GM23338 (cell line): ENCODE results near the gene NHS. TPM values are rescaled to one million over a fixed set of nuclear protein-coding genes. Genes with fewer than 3 reads are reported as not detected.
A peak's percentile ranks its signal among the peaks of the same experiment; 100 is the strongest.

ENCODE experiments used
- ATAC-seq: fragments of 200-7000 bp; cut with Tn5 transposase; 3 replicates; pipeline ENCODE4 v1.9.1; 2020
- DNase-seq: peaks from one replicate; pipeline ENCODE4 v3.0.0-alpha.2; 2015; ENCODE audit warnings: low spot score
- H2AFZ ChIP-seq: fragments of 200-600 bp; sonication (generic); 2 replicates; pipeline ENCODE4 v1.8.0; 2016; ENCODE audit warnings: antibody characterized with exemption, mild to moderate bottlenecking, moderate library complexity
- H3F3A ChIP-seq: fragments of 200-600 bp; sonication (generic); replicated peaks from 2 replicates; pipeline ENCODE4 v1.8.0; 2017; ENCODE audit warnings: antibody characterized with exemption, mixed run types, low read depth
- H3K27ac ChIP-seq: fragments of 200-600 bp; sonication (generic); 2 replicates; pipeline ENCODE4 v1.6.1; 2016; ENCODE audit warnings: low read depth
- H3K27me3 ChIP-seq: fragments of 200-600 bp; sonication (generic); 2 replicates; pipeline ENCODE4 v1.8.0; 2016; ENCODE audit warnings: mild to moderate bottlenecking, mixed run types, moderate library complexity; ENCODE audit not compliant: insufficient read depth
- H3K36me3 ChIP-seq: fragments of 200-600 bp; sonication (generic); 2 replicates; pipeline ENCODE4 v1.8.0; 2016; ENCODE audit warnings: mild to moderate bottlenecking; ENCODE audit not compliant: insufficient read depth
- H3K4me1 ChIP-seq: fragments of 200-600 bp; sonication (generic); 2 replicates; pipeline ENCODE4 v1.8.0; 2016; ENCODE audit warnings: mild to moderate bottlenecking, moderate library complexity; ENCODE audit not compliant: insufficient read depth
- H3K4me2 ChIP-seq: fragments of 200-600 bp; sonication (generic); 2 replicates; pipeline ENCODE4 v1.7.1; 2017; ENCODE audit warnings: mixed run types
- H3K4me3 ChIP-seq: fragments of 200-600 bp; sonication (generic); 2 replicates; pipeline ENCODE4 v1.6.1; 2016; ENCODE audit warnings: mixed run types
- H3K79me2 ChIP-seq: fragments of 200-600 bp; sonication (generic); replicated peaks from 2 replicates; pipeline ENCODE4 v1.8.0; 2017; ENCODE audit warnings: mild to moderate bottlenecking; ENCODE audit not compliant: insufficient read depth
- H3K9me2 ChIP-seq: fragments of 200-600 bp; sonication (generic); 2 replicates; pipeline ENCODE4 v1.8.0; 2017; ENCODE audit not compliant: insufficient read depth
- H4K20me1 ChIP-seq: fragments of 200-600 bp; sonication (generic); replicated peaks from 2 replicates; pipeline ENCODE4 v1.8.0; 2017; ENCODE audit warnings: mild to moderate bottlenecking; ENCODE audit not compliant: insufficient read depth
- H3K27ac Mint-ChIP-seq: 2 replicates; pipeline ENCODE4 v1.8.0; 2020; ENCODE audit warnings: inconsistent platforms, mild to moderate bottlenecking, moderate library complexity, mixed read lengths
- H3K27me3 Mint-ChIP-seq: 3 replicates; pipeline ENCODE4 v1.8.0; 2022; ENCODE audit warnings: low read depth, mild to moderate bottlenecking, moderate library complexity, mixed read lengths, inconsistent platforms; ENCODE audit not compliant: insufficient read depth, poor library complexity
- H3K36me3 Mint-ChIP-seq: 3 replicates; pipeline ENCODE4 v1.8.0; 2021; ENCODE audit warnings: low read depth, mild to moderate bottlenecking, inconsistent platforms, moderate library complexity, mixed read lengths
- H3K4me1 Mint-ChIP-seq: 3 replicates; pipeline ENCODE4 v1.8.0; 2020; ENCODE audit warnings: mild to moderate bottlenecking, inconsistent platforms, mixed read lengths
- H3K4me3 Mint-ChIP-seq: 3 replicates; pipeline ENCODE4 v1.8.0; 2021; ENCODE audit warnings: moderate library complexity, mild to moderate bottlenecking, inconsistent platforms, mixed read lengths
- H3K9me3 Mint-ChIP-seq: 3 replicates; pipeline ENCODE4 v1.8.0; 2020; ENCODE audit warnings: moderate library complexity, mild to moderate bottlenecking, inconsistent platforms, mixed read lengths
- CREB1 ChIP-seq: fragments of 250-450 bp; sonication (Bioruptor Pico); IDR thresholded peaks from 2 replicates; pipeline ENCODE4 v1.5.0; 2020; ENCODE audit warnings: low read depth, mild to moderate bottlenecking, moderate library complexity
- CTCF ChIP-seq, 2 experiments: fragments of 200-600 bp in 1 of 2; sonication (generic) in 1 of 2; conservative IDR thresholded peaks; 2 replicates each; pipeline versions ENCODE4 v1.5.1 to v1.6.1; 2016 to 2017; ENCODE audit warnings: antibody characterized with exemption in 2 of 2, low read depth in 2 of 2, mild to moderate bottlenecking in 2 of 2, moderate library complexity in 1 of 2
- ETS1 ChIP-seq: IDR thresholded peaks from 2 replicates; pipeline ENCODE4 v1.6.1; 2016; ENCODE audit warnings: antibody characterized with exemption
- EZH2 ChIP-seq: fragments of 200-600 bp; sonication (generic); IDR thresholded peaks from one replicate; pipeline ENCODE4 v1.8.0; 2017; ENCODE audit warnings: antibody characterized with exemption, mild to moderate bottlenecking, low read depth; ENCODE audit not compliant: unreplicated experiment
- JUNB ChIP-seq: IDR thresholded peaks from one replicate; pipeline ENCODE4 v1.6.1; 2016; ENCODE audit warnings: antibody characterized with exemption; ENCODE audit not compliant: unreplicated experiment
- POLR2AphosphoS5 ChIP-seq: IDR thresholded peaks from 2 replicates; pipeline ENCODE4 v1.6.1; 2016; ENCODE audit warnings: antibody characterized with exemption, low read depth
- REST ChIP-seq: IDR thresholded peaks from one replicate; pipeline ENCODE4 v1.6.1; 2018; ENCODE audit warnings: antibody characterized with exemption; ENCODE audit not compliant: unreplicated experiment
- STAT1 ChIP-seq: IDR thresholded peaks from one replicate; pipeline ENCODE4 v1.6.1; 2016; ENCODE audit warnings: antibody characterized with exemption; ENCODE audit not compliant: unreplicated experiment
- ZNF114 ChIP-seq: fragments of 250-450 bp; sonication (Bioruptor Pico); IDR thresholded peaks from 2 replicates; pipeline ENCODE4 v1.5.0; 2020; ENCODE audit warnings: mild to moderate bottlenecking, moderate library complexity
- polyA plus RNA-seq: library from polyadenylated mRNA; unstranded; fragments of >200 nt; fragmentation: Nextera tagmentation; extraction: Ambion mirVana; gene quantifications from 2 replicates; pipeline ENCODE4 v1.2.1, GENCODE V29; 2016
- total RNA-seq: library from RNA; depleted of rRNA; stranded (reverse); fragments of >200 nt; shearing (Covaris generic); gene quantifications from 2 replicates; pipeline ENCODE4 v1.2.3, GENCODE V29; 2014

The NHS gene
- total and polyA plus RNA-seq, 2 experiments from 2014 or later, result 1.8 to 8.2 TPM

GRCh38 chrX:17519358-17519757, 144.4 kb downstream of the NHS start (continued):
- TF ChIP-seq REST (no peak), POLR2AphosphoS5 (no peak), EZH2 (no peak), CREB1 (CRISPR knock-in tag) (no peak)

GRCh38 chrX:17520016-17520615, 145.1 kb downstream of the NHS start:
- Mint-ChIP-seq H3K9me3 (peaks cover 6% of the 10 kb centered on the region; the same call in 2 of the 3 replicates), H3K36me3 (peaks cover 3% of the 10 kb centered on the region; the same call in 2 of the 3 replicates), H3K4me3 (peak overlapping the region; percentile 18; the same call in 1 of the 3 replicates), H3K27ac (no peak overlapping the region; the same call in 1 of the 2 replicates), H3K4me1 (peaks cover 24% of the 10 kb centered on the region), H3K27me3 (no peaks in the 10 kb centered on the region)
- Histone ChIP-seq H3K4me1 (peaks cover 23% of the 10 kb centered on the region), H3K27me3 (no peaks in the 10 kb centered on the region), H3K9me2 (no peaks in the 10 kb centered on the region), H3K27ac (no peak overlapping the region), H3K36me3 (no peaks in the 10 kb centered on the region), H3K4me3 (no peak overlapping the region), H3F3A (no peaks in the 10 kb centered on the region), H4K20me1 (no peaks in the 10 kb centered on the region), H3K4me2 (no peak overlapping the region), H3K79me2 (no peaks in the 10 kb centered on the region), H2AFZ (no peak overlapping the region)
- ATAC-seq (no peak), DNase-seq (no peak)
- TF ChIP-seq REST (no peak), CTCF (conservative IDR thresholded peaks at IDR 0.05; ENCODE audit: low read depth in 2 of 2) (no peak), POLR2AphosphoS5 (no peak), ETS1 (no peak), CREB1 (CRISPR knock-in tag) (no peak), JUNB (no peak), EZH2 (no peak), STAT1 (no peak), ZNF114 (no peak)
